Fibroblast of lung (primary cell): ENCODE data around the gene BPTF. TPM values are rescaled to one million over a fixed set of nuclear protein-coding genes. Genes with fewer than 3 reads are reported as not detected.
A peak's percentile ranks its signal among the peaks of the same experiment; 100 is the strongest.

Experiments used
- DNase-seq, 2 donors: peaks; one replicate each; pipeline versions ENCODE4 v3.0.0 to v3.0.0-alpha.2; 2010; ENCODE audit warnings: low read depth in 2 of 2
- H2AFZ ChIP-seq: 2 replicates; pipeline ENCODE4 v1.5.1; 2012; ENCODE audit warnings: low read length, control low read depth, inconsistent platforms
- H3K27ac ChIP-seq: 2 replicates; pipeline ENCODE4 v1.5.1; 2011; ENCODE audit warnings: low read length, control low read depth; ENCODE audit not compliant: insufficient read depth
- H3K27me3 ChIP-seq: 2 replicates; pipeline ENCODE4 v1.5.1; 2011; ENCODE audit warnings: mild to moderate bottlenecking, low read length; ENCODE audit not compliant: control insufficient read depth, insufficient read depth
- H3K36me3 ChIP-seq: 2 replicates; pipeline ENCODE4 v1.5.1; 2011; ENCODE audit warnings: low read length; ENCODE audit not compliant: control insufficient read depth, insufficient read depth
- H3K4me1 ChIP-seq: 2 replicates; pipeline ENCODE4 v1.5.1; 2011; ENCODE audit warnings: low read length; ENCODE audit not compliant: control insufficient read depth, insufficient read depth; ENCODE audit errors: extremely low read depth
- H3K4me2 ChIP-seq: 2 replicates; pipeline ENCODE4 v1.5.1; 2011; ENCODE audit warnings: low read length, control low read depth; ENCODE audit not compliant: insufficient read depth; ENCODE audit errors: extremely low read depth
- H3K4me3 ChIP-seq, 4 experiments: fragments of 200-600 bp in 1 of 4; sonication (generic) in 1 of 4; replicated peaks in 1 of 4; 2 replicates each; pipeline ENCODE4 v1.5.1; 2011 to 2016; ENCODE audit warnings: low read length in 4 of 4, low read depth in 3 of 4, mild to moderate bottlenecking in 3 of 4, control low read depth in 2 of 4, inconsistent platforms in 1 of 4, mixed read lengths in 1 of 4; ENCODE audit not compliant: insufficient read depth in 1 of 4; ENCODE audit errors: control extremely low read depth in 1 of 4
- H3K79me2 ChIP-seq: 2 replicates; pipeline ENCODE4 v1.5.1; 2012; ENCODE audit warnings: mild to moderate bottlenecking, low read length, inconsistent platforms; ENCODE audit not compliant: control insufficient read depth, insufficient read depth
- H3K9ac ChIP-seq: 2 replicates; pipeline ENCODE4 v1.5.1; 2011; ENCODE audit warnings: mild to moderate bottlenecking, low read length, control low read depth; ENCODE audit not compliant: insufficient read depth
- H3K9me3 ChIP-seq: 2 replicates; pipeline ENCODE4 v1.5.1; 2012; ENCODE audit warnings: low read depth, low read length; ENCODE audit not compliant: control insufficient read depth, insufficient read depth
- H4K20me1 ChIP-seq: 2 replicates; pipeline ENCODE4 v1.5.1; 2011; ENCODE audit warnings: low read length; ENCODE audit not compliant: control insufficient read depth, insufficient read depth; ENCODE audit errors: extremely low read depth
- EZH2 ChIP-seq: IDR thresholded peaks from 2 replicates; pipeline ENCODE4 v1.5.1; 2012; ENCODE audit warnings: low read length, control low read depth, mild to moderate bottlenecking; ENCODE audit errors: missing control alignments
- polyA plus RNA-seq, 2 donors: library from polyadenylated mRNA; depleted of rRNA in 1 of 2; stranded (reverse) in 1 of 2; unstranded in 1 of 2; fragments of >200 nt; gene quantifications; 2 replicates each; pipeline ENCODE4 v1.2.1, GENCODE V29; 2011 to 2012; ENCODE audit warnings: missing spikeins in 1 of 2
- total RNA-seq: library from RNA; depleted of rRNA; stranded (reverse); fragments of >200 nt; gene quantifications from 2 replicates; pipeline ENCODE4 v1.2.1, GENCODE V29; 2014
- TF ChIP-seq, protein P1 (sequence below), 2 donors: IDR thresholded peaks in 1 of 2; conservative IDR thresholded peaks in 1 of 2; 1 replicate in 1 of 2; 2 replicates in 1 of 2; pipeline ENCODE4 v1.5.1; 2011 to 2012; ENCODE audit warnings: low read length in 2 of 2, control low read depth in 1 of 2, inconsistent platforms in 1 of 2, low read depth in 1 of 2, mild to moderate bottlenecking in 1 of 2

Gene BPTF
- total and polyA plus RNA-seq, 2 donors (not counting 1 experiment from before 2014, with no cell fraction given): 35.8 to 38.6 TPM

DNA sequence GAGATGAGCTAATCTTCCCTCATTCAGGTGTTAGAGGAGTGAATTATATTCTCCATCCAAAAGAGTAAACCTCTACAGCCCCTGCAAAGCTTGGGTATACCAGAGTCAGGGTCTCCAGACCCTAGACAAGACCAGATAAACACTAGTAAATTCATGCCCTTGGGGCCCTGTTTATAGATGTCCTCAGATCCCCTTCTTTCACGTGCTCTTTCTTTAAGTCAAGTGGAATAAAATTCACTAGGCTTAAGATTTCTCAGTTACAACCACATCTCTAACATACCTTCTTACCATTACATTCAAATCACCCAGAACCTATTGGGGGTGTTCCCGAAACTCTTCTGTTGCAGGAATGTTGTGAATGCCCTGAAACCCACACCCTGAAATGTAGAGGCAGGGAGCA, 173.2 kb downstream of the BPTF start:
- H3K36me3 ChIP-seq: no peaks in the 10 kb centered on the region
- no peak for DNase-seq
- TF ChIP-seq, protein P1, sequence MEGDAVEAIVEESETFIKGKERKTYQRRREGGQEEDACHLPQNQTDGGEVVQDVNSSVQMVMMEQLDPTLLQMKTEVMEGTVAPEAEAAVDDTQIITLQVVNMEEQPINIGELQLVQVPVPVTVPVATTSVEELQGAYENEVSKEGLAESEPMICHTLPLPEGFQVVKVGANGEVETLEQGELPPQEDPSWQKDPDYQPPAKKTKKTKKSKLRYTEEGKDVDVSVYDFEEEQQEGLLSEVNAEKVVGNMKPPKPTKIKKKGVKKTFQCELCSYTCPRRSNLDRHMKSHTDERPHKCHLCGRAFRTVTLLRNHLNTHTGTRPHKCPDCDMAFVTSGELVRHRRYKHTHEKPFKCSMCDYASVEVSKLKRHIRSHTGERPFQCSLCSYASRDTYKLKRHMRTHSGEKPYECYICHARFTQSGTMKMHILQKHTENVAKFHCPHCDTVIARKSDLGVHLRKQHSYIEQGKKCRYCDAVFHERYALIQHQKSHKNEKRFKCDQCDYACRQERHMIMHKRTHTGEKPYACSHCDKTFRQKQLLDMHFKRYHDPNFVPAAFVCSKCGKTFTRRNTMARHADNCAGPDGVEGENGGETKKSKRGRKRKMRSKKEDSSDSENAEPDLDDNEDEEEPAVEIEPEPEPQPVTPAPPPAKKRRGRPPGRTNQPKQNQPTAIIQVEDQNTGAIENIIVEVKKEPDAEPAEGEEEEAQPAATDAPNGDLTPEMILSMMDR (conservative IDR thresholded peaks at IDR 0.05 in 1 of 2, IDR thresholded peaks at IDR 0.05 in 1 of 2; ENCODE audit: low read depth in 1 of 2, low read length in 2 of 2): no peak
- no peak for TF ChIP-seq EZH2

DNA sequence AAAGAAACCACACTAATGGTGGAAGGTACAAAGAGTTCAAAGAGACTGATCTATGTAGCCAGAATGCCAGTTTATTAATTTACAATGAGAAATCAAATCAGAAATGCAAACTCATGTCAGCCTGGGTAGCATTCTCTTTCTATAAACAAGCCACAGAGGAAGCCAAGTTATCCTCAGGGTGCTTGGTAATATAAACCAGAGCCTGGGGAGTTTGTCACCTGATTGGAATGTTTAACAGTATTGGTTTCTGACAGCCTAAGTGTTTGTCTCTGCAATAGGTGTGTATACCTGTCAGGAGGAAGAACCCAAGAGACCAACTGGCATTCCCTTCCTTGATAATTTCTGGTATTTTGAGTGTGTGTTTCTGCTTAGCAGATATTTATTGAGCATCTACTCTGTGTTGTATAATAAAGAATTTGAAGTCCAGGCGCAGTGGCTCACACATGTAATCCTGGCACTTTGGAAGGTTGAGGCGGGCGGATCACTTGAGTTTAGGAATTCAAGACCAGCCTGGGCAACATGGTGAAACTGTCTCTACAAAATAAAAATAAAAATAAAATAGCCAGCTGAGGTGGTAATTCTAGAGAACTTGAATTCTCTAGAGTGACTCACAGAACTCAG, 174.1 kb downstream of the BPTF start:
- peak in 1 of 2 donors; percentile 20 for DNase-seq
- Histone ChIP-seq H4K20me1 (no peaks in the 10 kb centered on the region), H3K4me3 (no peak overlapping the region), H2AFZ (no peak overlapping the region), H3K9ac (no peak overlapping the region), H3K27ac (no peak overlapping the region), H3K4me2 (no peak overlapping the region), H3K36me3 (no peaks in the 10 kb centered on the region), H3K9me3 (no peaks in the 10 kb centered on the region), H3K27me3 (no peaks in the 10 kb centered on the region), H3K79me2 (no peaks in the 10 kb centered on the region), H3K4me1 (peaks cover 7% of the 10 kb centered on the region)
- TF ChIP-seq, protein P1 (conservative IDR thresholded peaks at IDR 0.05 in 1 of 2, IDR thresholded peaks at IDR 0.05 in 1 of 2; ENCODE audit: low read depth in 1 of 2, low read length in 2 of 2): no peak
- TF ChIP-seq EZH2: no peak

More for the DNA sequence above, 173.2 kb downstream of the BPTF start:
- Histone ChIP-seq H2AFZ (no peak overlapping the region), H3K9ac (no peak overlapping the region), H3K9me3 (no peaks in the 10 kb centered on the region), H4K20me1 (no peaks in the 10 kb centered on the region), H3K4me1 (peaks cover 9% of the 10 kb centered on the region), H3K79me2 (no peaks in the 10 kb centered on the region), H3K27ac (no peak overlapping the region), H3K27me3 (no peaks in the 10 kb centered on the region), H3K4me2 (no peak overlapping the region), H3K4me3 (no peak overlapping the region)

DNA sequence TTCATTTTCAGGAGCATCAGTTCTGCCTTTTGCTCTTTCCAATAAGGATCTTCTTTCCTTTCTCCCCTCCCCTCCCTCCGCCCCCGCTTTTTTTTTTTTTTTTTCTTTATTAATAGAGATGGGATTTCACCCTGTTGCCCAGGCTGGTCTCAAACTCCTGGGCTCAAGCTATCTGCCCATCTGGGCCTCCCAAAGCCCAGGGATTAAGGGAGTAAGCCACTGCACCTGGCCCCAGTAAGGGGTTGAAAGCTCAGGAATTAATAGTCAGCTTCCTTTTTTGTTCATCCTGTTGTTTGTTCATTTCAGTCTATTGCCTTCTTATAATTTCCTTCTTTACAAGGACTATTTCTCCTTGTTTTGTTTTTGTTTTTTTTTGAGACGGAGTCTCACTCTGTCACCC, 178.9 kb downstream of the BPTF start:
- Histone ChIP-seq H3K27me3 (no peaks in the 10 kb centered on the region), H3K4me1 (no peaks in the 10 kb centered on the region), H3K9ac (no peak overlapping the region), H2AFZ (no peak overlapping the region), H3K79me2 (no peaks in the 10 kb centered on the region), H4K20me1 (no peaks in the 10 kb centered on the region), H3K9me3 (no peaks in the 10 kb centered on the region), H3K4me3 (no peak overlapping the region), H3K27ac (no peak overlapping the region), H3K4me2 (no peak overlapping the region), H3K36me3 (no peaks in the 10 kb centered on the region)
- no peak for DNase-seq
- no peak for TF ChIP-seq EZH2
